GM23338 (cell line): ENCODE measurements around the gene GALNT15. TPM values are rescaled to one million over a fixed set of nuclear protein-coding genes. Genes with fewer than 3 reads are reported as not detected.

Experiments used
- ATAC-seq: fragments of 200-7000 bp; cut with Tn5 transposase; 3 replicates; pipeline ENCODE4 v1.9.1; 2020
- DNase-seq: peaks from one replicate; pipeline ENCODE4 v3.0.0-alpha.2; 2015; ENCODE audit warnings: low spot score
- H2AFZ ChIP-seq: fragments of 200-600 bp; sonication (generic); 2 replicates; pipeline ENCODE4 v1.8.0; 2016; ENCODE audit warnings: antibody characterized with exemption, mild to moderate bottlenecking, moderate library complexity
- H3F3A ChIP-seq: fragments of 200-600 bp; sonication (generic); replicated peaks from 2 replicates; pipeline ENCODE4 v1.8.0; 2017; ENCODE audit warnings: antibody characterized with exemption, mixed run types, low read depth
- H3K27ac ChIP-seq: fragments of 200-600 bp; sonication (generic); 2 replicates; pipeline ENCODE4 v1.6.1; 2016; ENCODE audit warnings: low read depth
- H3K27me3 ChIP-seq: fragments of 200-600 bp; sonication (generic); 2 replicates; pipeline ENCODE4 v1.8.0; 2016; ENCODE audit warnings: mild to moderate bottlenecking, mixed run types, moderate library complexity; ENCODE audit not compliant: insufficient read depth
- H3K36me3 ChIP-seq: fragments of 200-600 bp; sonication (generic); 2 replicates; pipeline ENCODE4 v1.8.0; 2016; ENCODE audit warnings: mild to moderate bottlenecking; ENCODE audit not compliant: insufficient read depth
- H3K4me1 ChIP-seq: fragments of 200-600 bp; sonication (generic); 2 replicates; pipeline ENCODE4 v1.8.0; 2016; ENCODE audit warnings: mild to moderate bottlenecking, moderate library complexity; ENCODE audit not compliant: insufficient read depth
- H3K4me2 ChIP-seq: fragments of 200-600 bp; sonication (generic); 2 replicates; pipeline ENCODE4 v1.7.1; 2017; ENCODE audit warnings: mixed run types
- H3K4me3 ChIP-seq: fragments of 200-600 bp; sonication (generic); 2 replicates; pipeline ENCODE4 v1.6.1; 2016; ENCODE audit warnings: mixed run types
- H3K79me2 ChIP-seq: fragments of 200-600 bp; sonication (generic); replicated peaks from 2 replicates; pipeline ENCODE4 v1.8.0; 2017; ENCODE audit warnings: mild to moderate bottlenecking; ENCODE audit not compliant: insufficient read depth
- H3K9me2 ChIP-seq: fragments of 200-600 bp; sonication (generic); 2 replicates; pipeline ENCODE4 v1.8.0; 2017; ENCODE audit not compliant: insufficient read depth
- H4K20me1 ChIP-seq: fragments of 200-600 bp; sonication (generic); replicated peaks from 2 replicates; pipeline ENCODE4 v1.8.0; 2017; ENCODE audit warnings: mild to moderate bottlenecking; ENCODE audit not compliant: insufficient read depth
- H3K27ac Mint-ChIP-seq: 2 replicates; pipeline ENCODE4 v1.8.0; 2020; ENCODE audit warnings: inconsistent platforms, mild to moderate bottlenecking, moderate library complexity, mixed read lengths
- H3K27me3 Mint-ChIP-seq: 3 replicates; pipeline ENCODE4 v1.8.0; 2022; ENCODE audit warnings: low read depth, mild to moderate bottlenecking, moderate library complexity, mixed read lengths, inconsistent platforms; ENCODE audit not compliant: insufficient read depth, poor library complexity
- H3K36me3 Mint-ChIP-seq: 3 replicates; pipeline ENCODE4 v1.8.0; 2021; ENCODE audit warnings: low read depth, mild to moderate bottlenecking, inconsistent platforms, moderate library complexity, mixed read lengths
- H3K4me1 Mint-ChIP-seq: 3 replicates; pipeline ENCODE4 v1.8.0; 2020; ENCODE audit warnings: mild to moderate bottlenecking, inconsistent platforms, mixed read lengths
- H3K4me3 Mint-ChIP-seq: 3 replicates; pipeline ENCODE4 v1.8.0; 2021; ENCODE audit warnings: moderate library complexity, mild to moderate bottlenecking, inconsistent platforms, mixed read lengths
- H3K9me3 Mint-ChIP-seq: 3 replicates; pipeline ENCODE4 v1.8.0; 2020; ENCODE audit warnings: moderate library complexity, mild to moderate bottlenecking, inconsistent platforms, mixed read lengths
- CREB1 ChIP-seq: fragments of 250-450 bp; sonication (Bioruptor Pico); IDR thresholded peaks from 2 replicates; pipeline ENCODE4 v1.5.0; 2020; ENCODE audit warnings: low read depth, mild to moderate bottlenecking, moderate library complexity
- EZH2 ChIP-seq: fragments of 200-600 bp; sonication (generic); IDR thresholded peaks from one replicate; pipeline ENCODE4 v1.8.0; 2017; ENCODE audit warnings: antibody characterized with exemption, mild to moderate bottlenecking, low read depth; ENCODE audit not compliant: unreplicated experiment
- EZH2phosphoT487 ChIP-seq: fragments of 200-600 bp; sonication (generic); IDR thresholded peaks from one replicate; pipeline ENCODE4 v1.8.1; 2018; ENCODE audit warnings: antibody characterized with exemption; ENCODE audit not compliant: unreplicated experiment
- JUNB ChIP-seq: IDR thresholded peaks from one replicate; pipeline ENCODE4 v1.6.1; 2016; ENCODE audit warnings: antibody characterized with exemption; ENCODE audit not compliant: unreplicated experiment
- ZNF114 ChIP-seq: fragments of 250-450 bp; sonication (Bioruptor Pico); IDR thresholded peaks from 2 replicates; pipeline ENCODE4 v1.5.0; 2020; ENCODE audit warnings: mild to moderate bottlenecking, moderate library complexity
- ZNF331 ChIP-seq: fragments of 250-450 bp; sonication (Bioruptor Pico); IDR thresholded peaks from 2 replicates; pipeline ENCODE4 v1.5.0; 2020; ENCODE audit warnings: low read depth, mild to moderate bottlenecking, moderate library complexity
- polyA plus RNA-seq: library from polyadenylated mRNA; unstranded; fragments of >200 nt; fragmentation: Nextera tagmentation; extraction: Ambion mirVana; gene quantifications from 2 replicates; pipeline ENCODE4 v1.2.1, GENCODE V29; 2016
- total RNA-seq: library from RNA; depleted of rRNA; stranded (reverse); fragments of >200 nt; shearing (Covaris generic); gene quantifications from 2 replicates; pipeline ENCODE4 v1.2.3, GENCODE V29; 2014
- TF ChIP-seq, protein P1 (sequence below): IDR thresholded peaks from 2 replicates; pipeline ENCODE4 v1.6.1; 2016; ENCODE audit warnings: antibody characterized with exemption
- TF ChIP-seq, protein P2 (sequence below): fragments of 250-450 bp; sonication (Bioruptor Pico); IDR thresholded peaks from 2 replicates; pipeline ENCODE4 v1.5.0; 2020; ENCODE audit warnings: mild to moderate bottlenecking, moderate library complexity

GALNT15 gene
- total and polyA plus RNA-seq, 2 experiments from 2014 or later = 0.06 to 0.35 TPM

DNA sequence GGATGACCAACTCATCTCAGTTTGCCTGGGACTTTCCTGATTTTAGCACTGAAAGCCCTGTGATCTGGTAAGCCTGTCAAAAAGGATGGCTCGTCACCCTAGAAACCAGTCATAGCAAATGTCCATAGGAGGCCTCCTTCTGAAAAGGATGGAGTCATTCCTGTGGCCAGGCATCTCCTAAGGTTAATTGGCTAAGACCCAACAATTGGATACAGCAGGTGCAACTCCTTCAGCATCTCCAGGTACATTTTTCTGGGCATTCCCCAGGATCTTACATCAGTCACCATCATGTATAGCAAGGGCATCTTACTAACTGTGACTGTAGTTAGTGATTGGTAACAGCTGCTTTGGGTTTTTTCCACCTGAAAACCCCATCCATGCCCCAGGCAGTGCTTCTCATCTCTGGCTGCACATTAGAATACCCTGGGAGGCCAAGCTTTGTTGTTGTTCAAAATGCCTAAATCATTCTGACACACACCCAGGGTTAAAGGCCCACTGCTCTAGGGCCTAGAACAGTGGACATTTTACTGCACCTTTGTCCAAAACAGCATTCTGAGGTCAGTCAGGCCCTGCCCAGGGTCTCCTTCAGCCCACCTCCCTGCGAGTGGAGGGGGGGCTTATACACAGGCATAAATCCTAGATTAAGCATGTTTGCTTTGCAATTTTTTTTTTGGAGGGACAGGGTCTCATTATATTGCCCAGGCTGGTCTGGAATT, 28.3 kb upstream of the GALNT15 start:
- Histone ChIP-seq H3K27me3 (no peaks in the 10 kb centered on the region), H2AFZ (no peak overlapping the region), H3K4me1 (no peaks in the 10 kb centered on the region), H3K79me2 (no peaks in the 10 kb centered on the region), H3F3A (no peaks in the 10 kb centered on the region), H3K27ac (no peak overlapping the region), H4K20me1 (no peaks in the 10 kb centered on the region), H3K9me2 (0 out of 2 replicates have a peak, but pooled peaks cover 8% of the 10 kb centered on the region), H3K4me2 (no peak overlapping the region), H3K4me3 (no peak overlapping the region), H3K36me3 (no peaks in the 10 kb centered on the region)
- TF ChIP-seq, protein P1, sequence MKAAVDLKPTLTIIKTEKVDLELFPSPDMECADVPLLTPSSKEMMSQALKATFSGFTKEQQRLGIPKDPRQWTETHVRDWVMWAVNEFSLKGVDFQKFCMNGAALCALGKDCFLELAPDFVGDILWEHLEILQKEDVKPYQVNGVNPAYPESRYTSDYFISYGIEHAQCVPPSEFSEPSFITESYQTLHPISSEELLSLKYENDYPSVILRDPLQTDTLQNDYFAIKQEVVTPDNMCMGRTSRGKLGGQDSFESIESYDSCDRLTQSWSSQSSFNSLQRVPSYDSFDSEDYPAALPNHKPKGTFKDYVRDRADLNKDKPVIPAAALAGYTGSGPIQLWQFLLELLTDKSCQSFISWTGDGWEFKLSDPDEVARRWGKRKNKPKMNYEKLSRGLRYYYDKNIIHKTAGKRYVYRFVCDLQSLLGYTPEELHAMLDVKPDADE = no peak
- TF ChIP-seq ZNF114 (CRISPR knock-in tag) = no peak
- TF ChIP-seq EZH2phosphoT487 = no peak
- no peak for TF ChIP-seq EZH2
- no peak for TF ChIP-seq JUNB
- TF ChIP-seq, protein P2, sequence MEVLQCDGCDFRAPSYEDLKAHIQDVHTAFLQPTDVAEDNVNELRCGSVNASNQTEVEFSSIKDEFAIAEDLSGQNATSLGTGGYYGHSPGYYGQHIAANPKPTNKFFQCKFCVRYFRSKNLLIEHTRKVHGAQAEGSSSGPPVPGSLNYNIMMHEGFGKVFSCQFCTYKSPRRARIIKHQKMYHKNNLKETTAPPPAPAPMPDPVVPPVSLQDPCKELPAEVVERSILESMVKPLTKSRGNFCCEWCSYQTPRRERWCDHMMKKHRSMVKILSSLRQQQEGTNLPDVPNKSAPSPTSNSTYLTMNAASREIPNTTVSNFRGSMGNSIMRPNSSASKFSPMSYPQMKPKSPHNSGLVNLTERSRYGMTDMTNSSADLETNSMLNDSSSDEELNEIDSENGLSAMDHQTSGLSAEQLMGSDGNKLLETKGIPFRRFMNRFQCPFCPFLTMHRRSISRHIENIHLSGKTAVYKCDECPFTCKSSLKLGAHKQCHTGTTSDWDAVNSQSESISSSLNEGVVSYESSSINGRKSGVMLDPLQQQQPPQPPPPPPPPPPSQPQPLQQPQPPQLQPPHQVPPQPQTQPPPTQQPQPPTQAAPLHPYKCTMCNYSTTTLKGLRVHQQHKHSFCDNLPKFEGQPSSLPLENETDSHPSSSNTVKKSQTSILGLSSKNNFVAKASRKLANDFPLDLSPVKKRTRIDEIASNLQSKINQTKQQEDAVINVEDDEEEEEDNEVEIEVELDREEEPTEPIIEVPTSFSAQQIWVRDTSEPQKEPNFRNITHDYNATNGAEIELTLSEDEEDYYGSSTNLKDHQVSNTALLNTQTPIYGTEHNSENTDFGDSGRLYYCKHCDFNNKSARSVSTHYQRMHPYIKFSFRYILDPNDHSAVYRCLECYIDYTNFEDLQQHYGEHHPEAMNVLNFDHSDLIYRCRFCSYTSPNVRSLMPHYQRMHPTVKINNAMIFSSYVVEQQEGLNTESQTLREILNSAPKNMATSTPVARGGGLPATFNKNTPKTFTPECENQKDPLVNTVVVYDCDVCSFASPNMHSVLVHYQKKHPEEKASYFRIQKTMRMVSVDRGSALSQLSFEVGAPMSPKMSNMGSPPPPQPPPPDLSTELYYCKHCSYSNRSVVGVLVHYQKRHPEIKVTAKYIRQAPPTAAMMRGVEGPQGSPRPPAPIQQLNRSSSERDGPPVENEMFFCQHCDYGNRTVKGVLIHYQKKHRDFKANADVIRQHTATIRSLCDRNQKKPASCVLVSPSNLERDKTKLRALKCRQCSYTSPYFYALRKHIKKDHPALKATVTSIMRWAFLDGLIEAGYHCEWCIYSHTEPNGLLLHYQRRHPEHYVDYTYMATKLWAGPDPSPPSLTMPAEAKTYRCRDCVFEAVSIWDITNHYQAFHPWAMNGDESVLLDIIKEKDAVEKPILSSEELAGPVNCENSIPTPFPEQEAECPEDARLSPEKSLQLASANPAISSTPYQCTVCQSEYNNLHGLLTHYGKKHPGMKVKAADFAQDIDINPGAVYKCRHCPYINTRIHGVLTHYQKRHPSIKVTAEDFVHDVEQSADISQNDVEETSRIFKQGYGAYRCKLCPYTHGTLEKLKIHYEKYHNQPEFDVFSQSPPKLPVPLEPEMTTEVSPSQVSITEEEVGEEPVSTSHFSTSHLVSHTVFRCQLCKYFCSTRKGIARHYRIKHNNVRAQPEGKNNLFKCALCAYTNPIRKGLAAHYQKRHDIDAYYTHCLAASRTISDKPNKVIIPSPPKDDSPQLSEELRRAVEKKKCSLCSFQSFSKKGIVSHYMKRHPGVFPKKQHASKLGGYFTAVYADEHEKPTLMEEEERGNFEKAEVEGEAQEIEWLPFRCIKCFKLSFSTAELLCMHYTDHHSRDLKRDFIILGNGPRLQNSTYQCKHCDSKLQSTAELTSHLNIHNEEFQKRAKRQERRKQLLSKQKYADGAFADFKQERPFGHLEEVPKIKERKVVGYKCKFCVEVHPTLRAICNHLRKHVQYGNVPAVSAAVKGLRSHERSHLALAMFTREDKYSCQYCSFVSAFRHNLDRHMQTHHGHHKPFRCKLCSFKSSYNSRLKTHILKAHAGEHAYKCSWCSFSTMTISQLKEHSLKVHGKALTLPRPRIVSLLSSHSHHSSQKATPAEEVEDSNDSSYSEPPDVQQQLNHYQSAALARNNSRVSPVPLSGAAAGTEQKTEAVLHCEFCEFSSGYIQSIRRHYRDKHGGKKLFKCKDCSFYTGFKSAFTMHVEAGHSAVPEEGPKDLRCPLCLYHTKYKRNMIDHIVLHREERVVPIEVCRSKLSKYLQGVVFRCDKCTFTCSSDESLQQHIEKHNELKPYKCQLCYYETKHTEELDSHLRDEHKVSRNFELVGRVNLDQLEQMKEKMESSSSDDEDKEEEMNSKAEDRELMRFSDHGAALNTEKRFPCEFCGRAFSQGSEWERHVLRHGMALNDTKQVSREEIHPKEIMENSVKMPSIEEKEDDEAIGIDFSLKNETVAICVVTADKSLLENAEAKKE (CRISPR knock-in tag) = no peak
- TF ChIP-seq ZNF331 (CRISPR knock-in tag) = no peak
- TF ChIP-seq CREB1 = no peak
- Mint-ChIP-seq H3K27me3 (no peaks in the 10 kb centered on the region), H3K36me3 (peaks cover 16% of the 10 kb centered on the region), H3K4me1 (no peaks in the 10 kb centered on the region), H3K27ac (no peak overlapping the region), H3K9me3 (peaks cover 26% of the 10 kb centered on the region), H3K4me3 (no peak overlapping the region)
- DNase-seq = no peak
- no peak for ATAC-seq
